NOMO-1 treated with dmso at 0.1 percent for 144 hours (cell line): ENCODE measurements around the gene BBIP1.
A peak's percentile ranks its signal among the peaks of the same experiment; 100 is the strongest.

ENCODE experiments used
- DNase-seq: peaks from one replicate; lab custom pipeline; 2025; ENCODE audit not compliant: unreplicated experiment; lab: John Stamatoyannopoulos, UW

The BBIP1 gene

DNA sequence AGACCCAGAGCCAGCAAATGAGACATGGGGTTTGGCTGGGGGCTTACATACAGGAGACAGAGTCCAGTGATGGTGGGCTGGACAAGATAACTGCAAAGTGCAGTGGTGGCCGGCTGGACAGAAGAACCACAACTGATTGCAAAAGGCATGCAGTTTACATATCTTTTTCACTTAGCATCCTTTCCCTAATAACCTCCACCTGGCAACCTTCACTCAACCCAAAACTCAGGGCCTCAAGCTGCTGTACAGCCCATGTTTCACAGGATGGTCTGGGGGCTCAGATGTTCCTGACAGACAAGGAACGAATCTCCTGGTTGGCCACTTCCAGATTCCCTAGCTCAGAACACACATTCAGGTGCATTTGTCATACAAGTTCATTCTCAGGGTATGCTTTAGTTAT is 55.0 kb downstream of the BBIP1 start:
- no peak for DNase-seq

DNA sequence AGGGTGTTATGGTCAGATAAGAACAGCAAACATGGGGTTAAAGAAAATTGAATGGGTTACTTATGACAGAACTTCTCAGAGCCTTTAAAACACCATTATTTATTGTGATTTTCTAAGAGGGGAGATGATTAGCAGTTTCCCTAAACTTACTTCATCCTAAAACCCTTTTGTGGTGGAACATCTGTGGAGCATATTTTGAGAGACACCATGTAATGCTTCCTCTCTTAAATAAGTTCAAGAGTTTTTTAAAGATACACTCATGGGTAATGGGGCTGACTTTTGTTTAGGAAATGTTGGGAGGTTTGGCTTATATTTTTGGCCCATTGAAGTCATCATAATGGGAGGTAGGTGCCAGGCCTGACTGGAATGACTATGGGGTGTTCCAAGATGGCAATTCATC is 55.6 kb downstream of the BBIP1 start:
- DNase-seq, result no peak

DNA sequence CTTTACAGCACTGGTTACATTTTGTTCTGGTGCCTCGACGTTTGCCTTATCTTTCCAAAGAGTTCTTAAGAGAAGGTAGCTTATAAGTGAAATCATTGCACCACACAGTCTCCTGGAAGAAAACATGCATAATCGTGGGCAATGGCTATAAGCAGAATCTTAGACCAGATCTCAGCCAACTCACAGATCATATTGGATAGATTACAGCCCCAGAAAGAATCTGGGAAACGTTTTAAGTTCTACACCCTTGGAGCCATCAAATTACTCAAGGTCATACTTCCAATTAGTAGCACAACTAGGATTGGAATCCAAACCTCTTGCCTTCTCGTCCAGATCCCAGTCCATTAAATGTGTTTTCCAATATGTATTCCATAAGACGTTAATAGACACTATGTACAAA is 56.0 kb downstream of the BBIP1 start:
- no peak for DNase-seq

DNA sequence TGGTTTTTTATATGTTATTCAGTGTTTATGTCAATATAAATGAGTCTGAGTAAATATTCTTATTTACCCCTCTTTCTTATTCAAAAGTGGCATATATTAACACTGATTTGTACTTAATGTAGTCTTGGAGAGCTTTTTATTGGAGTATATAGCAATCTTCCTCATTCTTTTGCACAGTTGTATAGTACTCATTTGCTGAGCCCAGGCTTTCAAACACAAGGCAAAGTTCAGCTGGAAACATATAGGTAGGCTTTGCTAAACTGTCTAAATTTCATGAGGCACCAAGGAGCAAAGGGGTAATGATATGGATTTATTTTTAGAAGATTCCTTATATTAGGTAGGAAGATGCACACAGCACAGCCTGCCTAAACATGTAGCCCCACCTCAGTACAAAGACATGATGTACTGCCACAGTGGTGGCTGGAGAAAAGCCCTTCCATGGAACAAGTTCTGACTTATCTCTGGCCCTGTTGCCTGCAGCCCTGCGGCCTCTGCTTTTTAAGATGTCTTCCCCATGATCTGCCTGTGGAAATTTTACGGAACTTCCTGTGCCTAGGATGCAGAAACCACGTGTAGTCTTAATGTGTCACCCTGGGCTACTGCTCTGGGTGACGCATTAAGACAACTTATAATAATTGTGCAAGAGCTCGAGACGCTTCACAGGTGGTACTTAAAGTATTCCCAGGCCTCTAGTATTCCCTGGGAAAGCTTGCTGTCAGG is 56.9 kb downstream of the BBIP1 start:
- DNase-seq, result peak; percentile 23

DNA sequence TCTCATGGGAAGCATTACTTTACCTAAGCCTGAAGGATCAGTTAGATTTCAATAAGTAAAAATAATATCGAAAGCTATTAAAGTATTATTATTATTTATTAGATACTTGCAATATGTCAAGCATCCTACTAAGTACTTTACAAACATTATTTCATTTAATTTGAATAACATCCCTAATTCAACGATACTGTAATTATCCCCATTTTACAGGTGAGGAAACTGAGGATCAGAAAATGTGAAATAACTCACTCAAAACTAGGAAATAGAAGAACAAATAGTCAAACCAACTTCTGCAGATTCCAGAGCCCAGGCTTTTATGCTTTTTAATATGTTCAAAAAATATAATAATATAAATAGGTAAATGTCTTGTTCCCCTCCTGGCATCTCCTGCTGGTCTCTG is 57.5 kb downstream of the BBIP1 start:
- DNase-seq, result no peak

DNA sequence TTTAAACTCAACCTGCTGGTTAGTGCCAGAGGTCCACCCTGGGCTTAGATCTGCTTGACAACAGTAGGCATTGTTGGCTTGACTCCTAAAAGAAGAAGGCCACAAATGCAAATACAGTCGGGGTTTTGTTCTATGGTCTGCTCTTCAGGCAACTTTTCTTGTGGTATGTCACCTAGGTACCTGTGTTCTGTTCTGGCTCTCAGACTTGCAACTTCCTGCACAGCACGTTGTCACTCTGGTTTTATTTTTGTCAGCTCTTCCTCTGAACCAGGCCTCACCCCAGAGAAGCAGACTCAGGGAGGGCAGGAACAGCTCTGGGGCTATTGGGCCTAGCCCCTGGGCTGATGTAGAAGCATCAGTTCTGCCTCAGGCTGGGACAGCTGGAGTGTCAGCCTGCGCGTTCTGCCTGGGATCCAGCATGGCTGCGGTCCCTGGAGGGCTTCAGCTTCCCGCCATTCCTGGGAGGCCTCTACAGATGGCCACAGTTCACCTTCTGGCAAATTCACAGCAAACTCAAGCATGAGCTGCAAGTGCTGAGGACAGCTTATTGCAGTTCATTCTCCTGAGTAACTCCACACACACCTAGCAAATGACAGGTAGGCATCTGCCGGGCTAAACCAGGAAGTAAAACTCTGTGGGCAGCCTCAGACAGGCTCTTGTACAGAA is 58.3 kb downstream of the BBIP1 start:
- no peak for DNase-seq

DNA sequence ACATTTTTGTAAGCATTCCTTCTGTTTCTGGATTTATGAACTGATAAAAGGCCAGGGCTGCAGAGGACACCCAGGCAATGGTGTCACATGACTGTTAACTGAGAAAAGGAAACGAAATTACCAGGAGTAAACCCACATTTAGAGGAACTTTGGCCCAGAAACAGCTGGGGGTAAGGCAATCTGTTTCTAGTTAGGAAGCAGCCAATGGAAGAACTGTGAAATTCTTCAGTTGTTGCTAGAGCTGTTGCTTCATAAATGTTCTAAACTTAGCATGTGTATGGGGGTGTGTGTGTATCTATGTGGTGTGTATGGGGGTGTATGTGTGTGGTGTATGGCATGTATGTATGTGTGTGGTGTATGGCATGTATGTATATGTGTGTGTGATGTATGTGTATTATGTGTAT is 59.0 kb downstream of the BBIP1 start:
- peak; percentile 88 for DNase-seq

DNA sequence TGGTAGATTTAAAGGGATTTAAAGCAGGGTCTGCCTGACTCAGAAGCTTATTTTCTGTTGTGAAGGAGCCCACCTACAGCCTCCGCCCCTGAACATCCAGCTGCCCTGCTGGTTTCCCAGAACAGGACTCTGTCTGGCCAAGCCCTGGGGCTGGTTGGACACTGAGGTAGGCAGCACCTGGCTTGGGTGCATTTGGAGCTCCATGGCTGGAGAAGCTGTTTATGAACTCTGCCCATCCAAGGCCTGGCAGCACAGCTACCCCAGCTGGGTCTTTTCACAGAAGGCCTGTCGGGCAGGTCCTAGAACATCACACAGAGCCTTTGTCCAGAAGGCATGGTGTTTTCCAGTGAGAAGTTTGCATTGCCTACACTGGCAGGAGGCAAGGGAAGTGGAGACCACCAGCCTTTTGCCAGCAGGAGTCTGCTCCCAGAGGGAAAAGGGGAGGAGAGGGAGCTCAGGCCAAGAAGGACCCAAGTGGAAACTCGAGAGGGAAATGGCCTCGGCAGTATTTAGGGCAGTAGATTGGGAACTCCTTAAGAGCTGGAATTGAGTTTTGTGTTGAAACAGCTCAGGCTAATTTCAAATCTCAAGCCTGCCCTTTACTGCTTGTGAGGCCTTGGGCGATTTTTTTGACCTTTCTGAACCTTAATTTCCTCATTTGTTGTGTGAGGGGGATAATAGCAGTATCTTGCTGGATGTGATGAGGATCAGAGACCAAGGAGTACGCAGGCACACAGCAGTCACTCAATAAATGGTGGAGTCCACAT is 59.6 kb downstream of the BBIP1 start:
- DNase-seq, result no peak

DNA sequence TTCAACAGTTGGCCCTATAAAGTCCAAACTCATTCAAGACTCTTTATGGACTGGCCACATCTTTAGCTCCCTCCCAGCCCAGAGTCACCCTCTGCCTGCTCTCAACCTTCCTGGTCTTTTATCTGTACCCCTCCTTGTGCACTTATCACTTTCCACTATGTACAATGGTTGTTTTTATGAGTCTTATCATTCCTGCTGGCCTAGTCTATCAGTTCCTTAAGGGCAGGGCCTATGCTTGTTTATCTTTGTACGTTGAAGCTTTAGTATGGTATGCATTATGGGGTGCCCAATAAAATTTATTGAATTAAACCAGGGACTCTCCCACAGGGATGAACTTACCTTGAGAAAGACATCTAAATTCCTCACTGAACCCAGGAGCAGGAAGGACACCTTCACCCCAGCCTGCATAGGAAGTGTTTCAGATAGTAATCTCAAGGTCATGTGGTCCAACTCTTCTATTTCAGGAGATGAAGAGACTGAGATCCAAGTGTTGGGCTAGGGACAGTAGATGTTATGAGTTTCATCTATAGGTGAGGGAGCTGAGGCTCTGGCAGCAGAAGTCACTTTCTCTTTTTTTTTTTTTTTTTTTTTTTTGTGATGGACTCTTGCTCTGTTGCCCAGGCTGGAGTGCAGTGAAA is 60.6 kb downstream of the BBIP1 start:
- no peak for DNase-seq

DNA sequence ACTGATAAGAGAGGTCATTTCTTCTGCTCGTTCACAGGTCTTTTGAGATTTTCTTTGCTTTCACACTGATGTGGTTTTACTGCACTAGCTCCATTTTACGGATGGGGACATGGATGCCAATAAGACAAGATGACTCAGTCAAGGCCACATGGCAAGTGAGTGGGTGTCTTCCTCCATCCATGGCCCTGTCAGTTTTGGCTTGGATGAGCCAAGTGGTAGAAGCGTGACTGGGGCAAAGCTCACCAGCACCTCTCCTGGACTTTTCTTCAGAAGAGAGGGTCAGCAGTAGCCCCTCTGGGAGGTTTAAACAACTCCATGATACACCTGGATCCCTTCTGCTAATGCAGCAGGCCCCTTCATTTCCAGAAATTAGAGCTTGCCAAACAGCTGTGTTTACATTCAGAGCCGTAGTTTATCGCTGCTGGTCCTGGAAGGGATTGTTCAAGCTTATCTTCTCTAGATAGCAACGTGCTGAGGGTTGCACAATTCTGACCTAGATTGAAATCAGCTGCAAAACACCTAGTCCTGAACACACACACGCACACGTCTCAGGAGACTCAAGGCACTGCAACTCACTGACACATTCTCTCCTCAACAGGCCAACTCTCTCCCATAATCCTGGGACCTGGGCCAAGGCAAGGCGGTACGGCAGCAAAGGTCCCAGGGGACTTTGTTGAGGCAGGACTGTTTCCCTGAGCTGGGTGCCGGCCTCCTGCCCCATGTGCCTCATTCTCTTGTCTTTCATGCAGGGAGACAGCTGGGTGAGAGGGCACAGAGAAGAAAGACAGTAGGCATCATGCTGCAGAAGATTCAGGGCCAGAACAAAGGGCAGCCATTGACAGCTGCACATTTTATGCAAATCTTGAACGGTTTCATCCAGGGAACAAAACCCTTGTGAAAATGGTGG is 61.5 kb downstream of the BBIP1 start:
- DNase-seq, result no peak

DNA sequence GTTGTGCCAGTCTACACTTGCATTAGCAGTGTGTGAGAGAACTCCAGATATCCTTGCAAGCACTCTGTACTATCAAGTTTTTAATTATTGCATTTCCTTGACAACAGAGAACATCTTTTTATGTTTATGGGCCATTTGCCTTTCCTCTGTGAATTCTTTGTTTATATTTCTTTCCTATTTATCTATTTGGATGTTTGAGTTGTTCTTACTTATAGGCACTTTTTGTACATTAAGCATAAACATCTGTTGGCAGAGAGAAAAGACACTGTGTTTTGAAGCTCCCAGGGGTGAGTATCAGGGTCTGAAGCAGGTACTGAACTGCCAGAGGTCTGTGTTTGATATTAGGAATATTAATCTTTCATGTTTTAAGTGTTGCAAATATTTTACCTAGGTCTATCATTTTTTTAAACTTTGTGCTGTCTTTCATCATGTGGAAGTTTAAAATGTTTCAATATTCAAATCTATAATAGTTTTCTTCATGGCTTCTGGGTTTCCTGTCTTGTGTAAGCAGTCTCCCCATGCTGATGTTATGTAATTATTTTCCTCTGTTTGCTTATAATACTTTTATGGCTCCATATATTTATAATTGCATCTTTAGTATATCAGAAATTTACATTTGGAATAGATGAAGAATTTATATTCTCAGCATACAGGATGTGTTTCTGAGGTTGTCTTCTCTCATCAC is 64.9 kb downstream of the BBIP1 start:
- DNase-seq, result no peak

DNA sequence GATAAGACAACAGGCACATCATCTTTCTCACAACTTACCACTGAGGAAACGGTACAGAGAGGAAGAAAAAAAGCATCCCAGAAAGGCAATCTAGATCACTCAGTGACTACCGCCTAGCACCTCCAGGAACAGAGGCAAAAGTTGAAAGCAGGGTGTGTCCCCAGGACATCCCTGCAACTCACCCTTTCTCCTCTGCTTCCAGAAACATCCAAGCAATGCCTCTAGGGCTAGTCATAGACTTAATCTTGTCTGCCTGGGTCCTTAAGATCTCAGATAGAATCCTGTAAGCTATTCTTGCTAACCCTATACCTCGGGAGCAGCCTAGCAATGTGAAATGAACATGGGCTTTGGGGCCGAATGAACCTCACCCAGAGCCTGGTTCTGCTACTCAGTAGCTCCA is 66.0 kb downstream of the BBIP1 start:
- DNase-seq, result no peak

DNA sequence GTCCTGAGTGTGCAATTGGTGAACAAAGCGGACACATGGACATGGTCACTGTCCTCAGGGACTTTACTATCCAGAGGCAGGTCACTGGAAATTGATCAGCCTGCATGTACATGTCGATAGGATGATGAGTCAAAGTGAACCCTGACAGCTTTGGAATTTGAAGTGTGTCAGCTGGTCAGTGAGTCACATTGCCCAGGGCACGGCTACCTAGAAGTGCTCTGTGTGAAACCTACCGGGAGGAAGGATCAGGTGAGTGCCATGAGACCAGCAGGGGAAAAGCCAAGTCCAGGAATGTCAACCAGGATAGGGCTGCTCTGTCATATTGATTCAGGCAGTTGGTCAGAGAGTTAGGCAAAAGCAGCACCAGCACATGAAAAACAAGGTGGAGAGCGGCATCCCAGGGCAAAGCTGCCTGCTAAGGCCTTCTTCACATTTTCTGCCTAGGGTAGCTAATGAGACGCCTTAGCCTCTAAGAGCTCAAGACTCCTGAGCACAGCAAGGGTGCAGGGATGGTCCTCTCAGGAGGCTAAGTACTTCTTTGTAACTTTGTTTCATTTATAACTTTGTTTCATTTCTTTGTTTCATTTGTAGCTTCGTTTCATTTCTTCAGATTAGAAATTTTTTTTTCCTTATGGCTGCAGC is 66.6 kb downstream of the BBIP1 start:
- DNase-seq, result no peak

DNA sequence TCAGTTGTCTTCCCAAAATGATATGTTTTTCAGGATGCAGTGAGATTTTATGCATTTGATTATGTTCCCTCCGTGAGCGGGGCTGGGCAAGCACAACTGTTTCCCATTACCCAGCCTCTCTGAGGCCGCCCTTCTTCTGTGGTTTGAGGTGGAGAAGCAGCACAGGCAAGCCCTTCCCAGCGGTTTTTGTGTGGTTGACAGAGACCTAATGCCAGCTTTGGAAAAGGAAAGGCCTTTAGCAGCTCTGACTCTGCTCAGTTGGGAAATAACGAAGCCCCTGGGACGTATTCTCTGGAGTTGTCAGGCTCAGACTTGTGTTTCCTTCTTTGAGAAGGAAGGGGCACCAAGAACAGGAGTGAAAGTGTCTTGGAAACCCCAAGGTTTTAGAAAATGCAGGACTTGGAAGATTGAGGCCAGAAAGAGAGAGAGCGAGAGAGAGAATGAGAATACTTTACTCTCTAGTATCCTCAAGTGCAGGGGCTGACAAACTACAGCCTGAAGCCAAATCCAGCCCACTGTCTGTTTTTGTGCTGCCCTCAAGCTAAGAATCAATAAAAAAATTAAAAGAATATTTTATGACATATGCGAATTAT is 67.9 kb downstream of the BBIP1 start:
- peak; percentile 41 for DNase-seq

DNA sequence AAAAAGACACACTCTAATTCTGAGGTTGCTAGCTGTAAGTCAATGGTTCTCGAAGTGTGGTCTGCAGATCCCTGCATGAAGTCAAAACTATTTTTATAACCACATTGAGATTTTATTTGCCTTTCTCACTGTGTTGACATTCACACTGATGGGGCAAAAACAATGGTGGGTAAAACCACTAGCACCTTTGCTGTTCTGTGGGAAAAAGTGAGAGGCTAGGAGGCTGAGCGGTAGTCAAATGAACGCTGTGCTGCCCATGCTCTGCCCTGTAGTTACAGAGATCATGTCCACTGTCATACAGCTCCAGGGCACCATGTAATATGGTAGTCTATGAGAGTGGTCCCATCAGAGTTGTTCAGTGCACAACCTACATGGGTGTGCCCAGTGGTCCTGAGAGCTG is 68.9 kb downstream of the BBIP1 start:
- no peak for DNase-seq
